ENCODE measurements around the gene KCNT1.

Gene KCNT1

DNA sequence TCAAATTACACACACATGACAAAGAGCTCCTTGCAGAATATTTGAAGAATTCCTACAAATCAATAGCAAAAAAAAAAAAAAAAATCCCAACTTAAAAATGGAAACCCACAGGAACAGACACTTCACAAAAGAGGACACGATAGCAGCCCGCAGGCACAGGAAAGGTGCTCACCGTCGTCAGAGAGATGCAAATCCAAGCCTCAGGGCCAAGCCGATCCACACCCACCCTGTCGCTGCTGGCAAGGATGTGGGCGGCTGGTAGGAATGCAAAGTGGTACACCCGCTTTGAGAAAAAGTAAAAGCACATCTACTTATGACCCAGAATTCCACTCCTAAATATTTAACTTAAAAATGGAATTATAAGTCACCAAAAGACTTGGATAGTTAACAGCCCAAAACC, 28.0 kb upstream of the KCNT1 start:
- Histone ChIP-seq H3K79me2 (ENCODE audit: insufficient read depth, low read length) (no peaks in the 10 kb centered on the region), H2AFZ (ENCODE audit: low read depth, low read length, severe bottlenecking) (no peak overlapping the region), H3K27me3 (ENCODE audit: low read length) (no peaks in the 10 kb centered on the region), H3K9me2 (replicated peaks; ENCODE audit: insufficient read depth, low read length) (no peaks in the 10 kb centered on the region), H3K4me3 (ENCODE audit: insufficient read depth, low read length, poor library complexity, severe bottlenecking) (no peak overlapping the region), H3K9me3 (ENCODE audit: insufficient read depth, low read length) (no peaks in the 10 kb centered on the region), H3F3A (ENCODE audit: insufficient read depth) (no peaks in the 10 kb centered on the region), H3K4me2 (ENCODE audit: low read depth, low read length, poor library complexity, severe bottlenecking) (no peak overlapping the region), H3K9ac (ENCODE audit: low read length) (no peak overlapping the region), H3K36me3 (ENCODE audit: low read length) (no peaks in the 10 kb centered on the region), H4K20me1 (ENCODE audit: low read depth, low read length) (no peaks in the 10 kb centered on the region), H3K27ac (ENCODE audit: low read depth, low read length) (no peak overlapping the region)
- no peak for TF ChIP-seq EZH2phosphoT487 (conservative IDR thresholded peaks at IDR 0.05; ENCODE audit: low read length)
- TF ChIP-seq, protein P1, sequence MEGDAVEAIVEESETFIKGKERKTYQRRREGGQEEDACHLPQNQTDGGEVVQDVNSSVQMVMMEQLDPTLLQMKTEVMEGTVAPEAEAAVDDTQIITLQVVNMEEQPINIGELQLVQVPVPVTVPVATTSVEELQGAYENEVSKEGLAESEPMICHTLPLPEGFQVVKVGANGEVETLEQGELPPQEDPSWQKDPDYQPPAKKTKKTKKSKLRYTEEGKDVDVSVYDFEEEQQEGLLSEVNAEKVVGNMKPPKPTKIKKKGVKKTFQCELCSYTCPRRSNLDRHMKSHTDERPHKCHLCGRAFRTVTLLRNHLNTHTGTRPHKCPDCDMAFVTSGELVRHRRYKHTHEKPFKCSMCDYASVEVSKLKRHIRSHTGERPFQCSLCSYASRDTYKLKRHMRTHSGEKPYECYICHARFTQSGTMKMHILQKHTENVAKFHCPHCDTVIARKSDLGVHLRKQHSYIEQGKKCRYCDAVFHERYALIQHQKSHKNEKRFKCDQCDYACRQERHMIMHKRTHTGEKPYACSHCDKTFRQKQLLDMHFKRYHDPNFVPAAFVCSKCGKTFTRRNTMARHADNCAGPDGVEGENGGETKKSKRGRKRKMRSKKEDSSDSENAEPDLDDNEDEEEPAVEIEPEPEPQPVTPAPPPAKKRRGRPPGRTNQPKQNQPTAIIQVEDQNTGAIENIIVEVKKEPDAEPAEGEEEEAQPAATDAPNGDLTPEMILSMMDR (IDR thresholded peaks at IDR 0.05; ENCODE audit: insufficient read depth, low read length, poor library complexity, severe bottlenecking) = no peak

- Histone ChIP-seq H3K27me3 (ENCODE audit: low read length) (no peaks in the 10 kb centered on the region), H2AFZ (ENCODE audit: low read depth, low read length, severe bottlenecking) (no peak overlapping the region), H3K4me3 (ENCODE audit: insufficient read depth, low read length, poor library complexity, severe bottlenecking) (no peak overlapping the region), H4K20me1 (ENCODE audit: low read depth, low read length) (no peaks in the 10 kb centered on the region), H3K4me2 (ENCODE audit: low read depth, low read length, poor library complexity, severe bottlenecking) (no peak overlapping the region), H3K9ac (ENCODE audit: low read length) (no peak overlapping the region), H3K36me3 (ENCODE audit: low read length) (no peaks in the 10 kb centered on the region), H3K27ac (ENCODE audit: low read depth, low read length) (no peak overlapping the region), H3F3A (ENCODE audit: insufficient read depth) (no peaks in the 10 kb centered on the region), H3K9me3 (ENCODE audit: insufficient read depth, low read length) (no peaks in the 10 kb centered on the region), H3K79me2 (ENCODE audit: insufficient read depth, low read length) (no peaks in the 10 kb centered on the region), H3K9me2 (replicated peaks; ENCODE audit: insufficient read depth, low read length) (no peaks in the 10 kb centered on the region)
- TF ChIP-seq, protein P1 (IDR thresholded peaks at IDR 0.05; ENCODE audit: insufficient read depth, low read length, poor library complexity, severe bottlenecking) = no peak
- TF ChIP-seq EZH2phosphoT487 (conservative IDR thresholded peaks at IDR 0.05; ENCODE audit: low read length) = no peak
These were observed 27.0 kb upstream of the KCNT1 start for GRCh38 chr9:135674977-135675376.

GRCh38 chr9:135676891-135677290, 25.1 kb upstream of the KCNT1 start:
- TF ChIP-seq EZH2phosphoT487 (conservative IDR thresholded peaks at IDR 0.05; ENCODE audit: low read length) = no peak
- TF ChIP-seq, protein P1 (IDR thresholded peaks at IDR 0.05; ENCODE audit: insufficient read depth, low read length, poor library complexity, severe bottlenecking) = no peak
- H3K9me3 ChIP-seq (ENCODE audit: insufficient read depth, low read length) = no peaks in the 10 kb centered on the region
- H3F3A ChIP-seq (ENCODE audit: insufficient read depth) = no peaks in the 10 kb centered on the region
- no peaks in the 10 kb centered on the region for H3K79me2 ChIP-seq (ENCODE audit: insufficient read depth, low read length)
- H2AFZ ChIP-seq (ENCODE audit: low read depth, low read length, severe bottlenecking) = no peak overlapping the region
- no peaks in the 10 kb centered on the region for H4K20me1 ChIP-seq (ENCODE audit: low read depth, low read length)
- H3K4me2 ChIP-seq (ENCODE audit: low read depth, low read length, poor library complexity, severe bottlenecking) = no peak overlapping the region
- H3K9ac ChIP-seq (ENCODE audit: low read length) = no peak overlapping the region
- H3K9me2 ChIP-seq (replicated peaks; ENCODE audit: insufficient read depth, low read length) = no peaks in the 10 kb centered on the region
- H3K4me3 ChIP-seq (ENCODE audit: insufficient read depth, low read length, poor library complexity, severe bottlenecking) = no peak overlapping the region
- no peaks in the 10 kb centered on the region for H3K36me3 ChIP-seq (ENCODE audit: low read length)
- H3K27me3 ChIP-seq (ENCODE audit: low read length) = no peaks in the 10 kb centered on the region
- no peak overlapping the region for H3K27ac ChIP-seq (ENCODE audit: low read depth, low read length)
